HepG2 (cell line): ENCODE measurements around the gene ZBTB7C.

Experiments used
- AFF4 ChIP-seq: sonication (generic); formaldehyde crosslinking; IDR thresholded peaks from 2 replicates; pipeline ENCODE4 v1.4.0; 2020; ENCODE audit warnings: missing genetic modification reagents
- DZIP1 ChIP-seq: sonication (generic); formaldehyde crosslinking; IDR thresholded peaks from 2 replicates; pipeline ENCODE4 v1.5.0; 2020; ENCODE audit warnings: mild to moderate bottlenecking, missing genetic modification reagents
- MYC ChIP-seq: sonication (generic); formaldehyde crosslinking; IDR thresholded peaks from 2 replicates; pipeline ENCODE4 v1.9.0; 2021; ENCODE audit warnings: missing genetic modification reagents, borderline replicate concordance
- POLR2A ChIP-seq, 2 experiments: IDR thresholded peaks; 2 replicates each; pipeline ENCODE4 v1.6.1; 2011; ENCODE audit warnings: low read depth in 2 of 2, low read length in 2 of 2, mild to moderate bottlenecking in 1 of 2, moderate library complexity in 1 of 2; ENCODE audit not compliant: insufficient read depth in 1 of 2
- RNF2 ChIP-seq: fragments of 450-650 bp; conservative IDR thresholded peaks from 2 replicates; pipeline ENCODE4 v1.6.1; 2016; ENCODE audit warnings: low read depth
- SALL2 ChIP-seq: sonication (generic); formaldehyde crosslinking; IDR thresholded peaks from 2 replicates; pipeline ENCODE4 v1.8.1; 2023; ENCODE audit warnings: mild to moderate bottlenecking, missing genetic modification reagents, inconsistent platforms
- XRCC5 ChIP-seq: fragments of 200-400 bp; formaldehyde crosslinking; optimal IDR thresholded peaks from 2 replicates; pipeline ENCODE3; 2017; ENCODE audit warnings: mild to moderate bottlenecking, low read length
- ZNF780A ChIP-seq: sonication (generic); formaldehyde crosslinking; IDR thresholded peaks from 2 replicates; pipeline ENCODE4 v1.8.0; 2022; ENCODE audit warnings: mild to moderate bottlenecking, missing genetic modification reagents, moderate library complexity

DNA sequence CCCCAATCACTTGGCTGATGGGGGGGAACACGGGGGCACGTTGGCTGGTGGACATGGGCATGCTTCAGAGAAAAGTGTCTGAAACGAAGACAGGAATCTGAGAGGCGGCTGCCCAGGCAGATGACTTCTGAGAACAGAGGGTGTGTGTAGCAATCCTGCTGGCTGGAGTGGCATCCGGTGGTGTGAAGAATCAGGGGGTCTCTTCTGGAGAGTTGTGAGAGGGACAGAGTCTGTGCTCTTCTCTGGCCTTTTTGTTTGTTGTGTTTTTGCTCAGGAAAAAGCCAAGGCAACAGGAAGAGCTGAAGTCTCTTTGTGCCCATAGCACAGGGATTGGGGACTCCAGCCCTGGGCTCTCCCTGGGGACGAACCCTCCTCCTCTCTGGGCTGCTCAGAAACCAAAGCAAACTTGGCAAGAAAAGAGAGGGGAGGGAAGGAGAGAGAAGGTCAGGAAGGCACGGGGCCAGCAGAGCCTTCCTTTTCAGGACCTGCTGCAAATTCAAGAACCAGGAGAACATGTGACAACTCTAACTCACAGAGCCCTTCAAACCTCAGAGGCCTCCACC is 381.7 kb downstream of the ZBTB7C start:
- TF ChIP-seq SALL2 (CRISPR knock-in tag) (no peak), RNF2 (no peak), MYC (no peak), XRCC5 (no peak), AFF4 (CRISPR knock-in tag) (no peak), DZIP1 (no peak), ZNF780A (CRISPR knock-in tag) (no peak), POLR2A (IDR thresholded peaks at IDR 0.05; ENCODE audit: insufficient read depth in 1 of 2, low read depth in 2 of 2, low read length in 2 of 2) (no peak)
